Transverse colon (tissue), 4 donors: ENCODE data around the gene TMEM235. TPM values are rescaled to one million over a fixed set of nuclear protein-coding genes. Genes with fewer than 3 reads are reported as not detected.

ENCODE experiments used
- DNase-seq: peaks from one replicate; pipeline ENCODE4 v3.0.0-alpha.2; 2019
- H3K27ac ChIP-seq, 4 donors: fragments of 200-600 bp; sonication (generic); 2 replicates each; pipeline ENCODE4 v1.5.1; 2016 to 2018; ENCODE audit warnings: inconsistent platforms in 4 of 4
- H3K27me3 ChIP-seq: fragments of 200-600 bp; sonication (generic); 2 replicates; pipeline ENCODE4 v1.5.1; 2017; ENCODE audit warnings: inconsistent platforms
- H3K36me3 ChIP-seq, 4 donors: fragments of 200-600 bp; sonication (generic); 2 replicates each; pipeline ENCODE4 v1.5.1; 2017 to 2019; ENCODE audit warnings: inconsistent platforms in 4 of 4
- H3K4me1 ChIP-seq, 4 donors: fragments of 200-600 bp; sonication (generic); 2 replicates each; pipeline ENCODE4 v1.5.1; 2017 to 2020; ENCODE audit warnings: inconsistent platforms in 4 of 4
- H3K4me3 ChIP-seq, 4 donors: fragments of 200-600 bp; sonication (generic); 1 replicate in 1 of 4; 2 replicates in 3 of 4; pipeline versions ENCODE4 v1.5.1 to v1.6.1; 2017 to 2019; ENCODE audit warnings: inconsistent platforms in 4 of 4
- H3K9me3 ChIP-seq, 2 donors: fragments of 200-600 bp; sonication (generic); 2 replicates each; pipeline ENCODE4 v1.5.1; 2017 to 2019; ENCODE audit warnings: inconsistent platforms in 2 of 2
- CTCF ChIP-seq, 5 experiments: fragments of 200-600 bp in 3 of 5; fragments of 450-650 bp in 2 of 5; sonication (generic) in 3 of 5; IDR thresholded peaks; 1 replicate in 2 of 5; 2 replicates in 3 of 5; pipeline ENCODE4 v1.5.1; 2016 to 2017; ENCODE audit warnings: antibody characterized with exemption in 5 of 5, inconsistent platforms in 3 of 5, mild to moderate bottlenecking in 2 of 5, moderate library complexity in 1 of 5
- EP300 ChIP-seq: sonication (generic); formaldehyde crosslinking; IDR thresholded peaks from one replicate; pipeline ENCODE4 v1.6.1; 2017; ENCODE audit warnings: antibody characterized with exemption, low read depth
- POLR2A ChIP-seq: fragments of 450-650 bp; IDR thresholded peaks from one replicate; pipeline ENCODE4 v1.6.1; 2016; ENCODE audit warnings: antibody characterized with exemption, mild to moderate bottlenecking, moderate library complexity
- POLR2AphosphoS5 ChIP-seq, 3 donors: sonication (generic); formaldehyde crosslinking; IDR thresholded peaks; one replicate each; pipeline ENCODE4 v1.6.1; 2016; ENCODE audit warnings: antibody characterized with exemption in 3 of 3
- WGBS, 2 donors: methylation state at CpG; one replicate each; pipeline ENCODE4 v1.1.5; 2018; ENCODE audit warnings: low coverage in 1 of 2; 5-methylcytosine and 5-hydroxymethylcytosine counted together
- in situ Hi-C, 4 donors: fragments of 200-750 bp; cut with MboI; loops; one replicate each; pipeline versions ENCODE4 v1.15.0 to v1.15.1; 2017; ENCODE audit warnings: low sequenced_read_pairs in 3 of 4, low pct_ligation_motif_present in 1 of 4, low pct_unique_long_range_greater_than_20kb in 1 of 4
- intact Hi-C: fragments of 100-400 bp; cut with DNase I; formaldehyde crosslinking; loops from one replicate; pipeline ENCODE4 v1.15.1; 2023; ENCODE audit warnings: low total_unique reads
- total RNA-seq, 4 donors: library from RNA; depleted of rRNA; stranded (reverse); fragments of >200 nt; gene quantifications; one replicate each; pipeline ENCODE4 v1.1.0, GENCODE V29; 2016

TMEM235 gene
- total RNA-seq, 4 donors from 2014 or later = not detected

- 59% methylated on average over 15 of the region's 24 CpGs; no CpG with 5 or more reads in 1 of the 2 donors for WGBS, 2 donors
- peaks cover 0 to 31% (median 8%) of the 10 kb centered on the region in 4 donors for H3K4me1 ChIP-seq
- no peaks in the 10 kb centered on the region for H3K9me3 ChIP-seq
- H3K36me3 ChIP-seq = no peaks in the 10 kb centered on the region
- DNase-seq = no peak
- intact Hi-C loops = no loop called here
- H3K27ac ChIP-seq = no peak overlapping the region
- peaks cover 26% of the 10 kb centered on the region for H3K27me3 ChIP-seq
- no peak overlapping the region for H3K4me3 ChIP-seq
- TF ChIP-seq EP300 (no peak), POLR2A (no peak), POLR2AphosphoS5 (IDR thresholded peaks at IDR 0.05) (no peak), CTCF (IDR thresholded peaks at IDR 0.05) (no peak)
- in situ Hi-C loops = no loop called here
These were observed 36.9 kb downstream of the TMEM235 start for GRCh38 chr17:78268191-78268874.

GRCh38 chr17:78268951-78269905, 37.8 kb downstream of the TMEM235 start:
- peak overlapping the region in 1 of 4 donors; percentile 10 for H3K27ac ChIP-seq
- H3K4me1 ChIP-seq = peaks cover 0 to 28% (median 8%) of the 10 kb centered on the region in 4 donors
- DNase-seq = no peak
- TF ChIP-seq POLR2A (no peak), POLR2AphosphoS5 (IDR thresholded peaks at IDR 0.05) (no peak), EP300 (no peak), CTCF (IDR thresholded peaks at IDR 0.05) (no peak)
- peaks cover 26% of the 10 kb centered on the region for H3K27me3 ChIP-seq
- H3K9me3 ChIP-seq = no peaks in the 10 kb centered on the region
- no peaks in the 10 kb centered on the region for H3K36me3 ChIP-seq
- H3K4me3 ChIP-seq = no peak overlapping the region
- WGBS, 2 donors = 4 to 42% methylated on average over 4 to 32 of the region's 34 CpGs
- in situ Hi-C loops (no loop called here), intact Hi-C loops (no loop called here)

- TF ChIP-seq EP300 = no peak
- no peak for TF ChIP-seq POLR2A
- no peak for TF ChIP-seq POLR2AphosphoS5 (IDR thresholded peaks at IDR 0.05)
- no peak for TF ChIP-seq CTCF (IDR thresholded peaks at IDR 0.05)
- H3K4me1 ChIP-seq = peaks cover 0 to 28% (median 8%) of the 10 kb centered on the region in 4 donors
- no peak for DNase-seq
- H3K36me3 ChIP-seq = no peaks in the 10 kb centered on the region
- in situ Hi-C loops = no loop called here
- peak overlapping the region in 1 of 4 donors; percentile 10 for H3K27ac ChIP-seq
- WGBS, 2 donors = 62% methylated on average over 8 of the region's 8 CpGs; no CpG with 5 or more reads in 1 of the 2 donors
- intact Hi-C loops = no loop called here
- no peaks in the 10 kb centered on the region for H3K9me3 ChIP-seq
- no peak overlapping the region for H3K4me3 ChIP-seq
- peaks cover 26% of the 10 kb centered on the region for H3K27me3 ChIP-seq
These were observed 38.5 kb downstream of the TMEM235 start for GRCh38 chr17:78269955-78270381.
